Measurements from ENCODE around the gene HOXC10.

Gene HOXC10

DNA sequence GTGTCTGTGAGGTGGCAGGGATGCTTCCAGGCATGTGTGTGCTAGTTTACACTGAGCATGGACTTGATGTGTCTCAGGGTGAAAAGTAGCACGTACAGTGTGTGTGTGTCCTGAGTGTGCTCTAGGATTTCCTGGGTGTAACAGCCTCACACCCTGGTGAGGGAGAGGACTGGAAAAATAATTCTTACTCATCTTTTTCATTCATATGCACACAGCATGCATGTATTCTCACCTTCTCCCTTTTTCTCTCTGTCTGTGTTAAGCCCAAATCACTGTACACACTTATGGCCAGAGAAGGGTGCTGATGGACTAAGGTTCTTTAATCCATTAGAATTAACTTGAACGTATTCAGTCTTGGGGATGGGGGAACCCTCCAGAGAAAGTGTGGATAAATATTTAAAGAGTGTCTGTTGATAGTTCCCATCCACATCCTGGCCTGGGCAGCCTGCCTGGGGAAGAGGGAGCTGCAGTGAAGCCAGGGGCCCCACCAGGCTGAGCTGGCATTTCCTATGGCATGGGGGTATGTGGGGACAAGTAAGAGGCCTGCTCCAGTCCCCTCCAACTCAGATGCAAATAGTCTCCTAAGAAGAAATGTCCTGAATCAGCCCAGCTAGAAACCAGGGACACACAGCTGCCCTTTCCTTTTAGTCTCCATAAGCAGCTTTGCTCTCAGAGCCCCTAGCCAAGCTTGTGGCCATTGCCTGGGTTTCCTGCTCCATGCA is 22.8 kb downstream of the HOXC10 start:
- Histone ChIP-seq H3K4me3 (ENCODE audit: low read length, poor library complexity, severe bottlenecking) (no peak overlapping the region), H3K36me3 (ENCODE audit: insufficient read depth, low read length) (no peaks in the 10 kb centered on the region), H3K4me2 (ENCODE audit: low read depth, low read length, poor library complexity, severe bottlenecking) (no peak overlapping the region), H3F3A (ENCODE audit: low read depth) (no peaks in the 10 kb centered on the region), H3K9me3 (ENCODE audit: insufficient read depth, low read depth, low read length) (no peaks in the 10 kb centered on the region), H3K9me2 (replicated peaks; ENCODE audit: low read depth, low read length) (no peaks in the 10 kb centered on the region), H4K20me1 (ENCODE audit: insufficient read depth, low read length, poor library complexity, severe bottlenecking) (no peaks in the 10 kb centered on the region), H3K27me3 (ENCODE audit: insufficient read depth, low read length, poor library complexity, severe bottlenecking) (no peaks in the 10 kb centered on the region), H3K4me1 (ENCODE audit: insufficient read depth, low read length, poor library complexity, severe bottlenecking) (peaks cover 25% of the 10 kb centered on the region), H3K79me2 (ENCODE audit: insufficient read depth, low read length) (no peaks in the 10 kb centered on the region), H2AFZ (ENCODE audit: low read length) (no peak overlapping the region), H3K9ac (ENCODE audit: low read depth, low read length, poor library complexity, severe bottlenecking) (no peak overlapping the region)
- TF ChIP-seq, protein P1, sequence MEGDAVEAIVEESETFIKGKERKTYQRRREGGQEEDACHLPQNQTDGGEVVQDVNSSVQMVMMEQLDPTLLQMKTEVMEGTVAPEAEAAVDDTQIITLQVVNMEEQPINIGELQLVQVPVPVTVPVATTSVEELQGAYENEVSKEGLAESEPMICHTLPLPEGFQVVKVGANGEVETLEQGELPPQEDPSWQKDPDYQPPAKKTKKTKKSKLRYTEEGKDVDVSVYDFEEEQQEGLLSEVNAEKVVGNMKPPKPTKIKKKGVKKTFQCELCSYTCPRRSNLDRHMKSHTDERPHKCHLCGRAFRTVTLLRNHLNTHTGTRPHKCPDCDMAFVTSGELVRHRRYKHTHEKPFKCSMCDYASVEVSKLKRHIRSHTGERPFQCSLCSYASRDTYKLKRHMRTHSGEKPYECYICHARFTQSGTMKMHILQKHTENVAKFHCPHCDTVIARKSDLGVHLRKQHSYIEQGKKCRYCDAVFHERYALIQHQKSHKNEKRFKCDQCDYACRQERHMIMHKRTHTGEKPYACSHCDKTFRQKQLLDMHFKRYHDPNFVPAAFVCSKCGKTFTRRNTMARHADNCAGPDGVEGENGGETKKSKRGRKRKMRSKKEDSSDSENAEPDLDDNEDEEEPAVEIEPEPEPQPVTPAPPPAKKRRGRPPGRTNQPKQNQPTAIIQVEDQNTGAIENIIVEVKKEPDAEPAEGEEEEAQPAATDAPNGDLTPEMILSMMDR (conservative IDR thresholded peaks at IDR 0.05; ENCODE audit: low read length) = no peak
- no peak for TF ChIP-seq EZH2phosphoT487 (IDR thresholded peaks at IDR 0.05; ENCODE audit: borderline replicate concordance)

DNA sequence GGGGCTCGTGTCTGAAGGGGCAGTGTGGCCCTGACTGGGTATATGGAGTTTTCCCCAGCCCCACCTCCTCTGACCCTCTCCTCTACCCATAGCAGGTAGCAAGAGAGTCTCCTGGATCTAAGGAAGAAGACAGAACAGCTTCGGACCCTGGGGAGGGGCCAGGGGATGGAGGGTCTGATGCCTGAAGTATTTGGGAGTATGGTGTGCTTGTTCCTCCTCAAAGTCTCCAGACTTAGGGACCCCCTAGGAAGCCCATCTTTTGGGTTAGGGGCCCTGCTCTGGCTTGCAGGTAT is 23.3 kb downstream of the HOXC10 start:
- Histone ChIP-seq H3K27me3 (ENCODE audit: insufficient read depth, low read length, poor library complexity, severe bottlenecking) (no peaks in the 10 kb centered on the region), H3K9me3 (ENCODE audit: insufficient read depth, low read depth, low read length) (no peaks in the 10 kb centered on the region), H3F3A (ENCODE audit: low read depth) (no peaks in the 10 kb centered on the region), H3K4me2 (ENCODE audit: low read depth, low read length, poor library complexity, severe bottlenecking) (no peak overlapping the region), H3K9me2 (replicated peaks; ENCODE audit: low read depth, low read length) (no peaks in the 10 kb centered on the region), H2AFZ (ENCODE audit: low read length) (no peak overlapping the region), H3K36me3 (ENCODE audit: insufficient read depth, low read length) (no peaks in the 10 kb centered on the region), H3K9ac (ENCODE audit: low read depth, low read length, poor library complexity, severe bottlenecking) (no peak overlapping the region), H4K20me1 (ENCODE audit: insufficient read depth, low read length, poor library complexity, severe bottlenecking) (no peaks in the 10 kb centered on the region), H3K4me1 (ENCODE audit: insufficient read depth, low read length, poor library complexity, severe bottlenecking) (peaks cover 30% of the 10 kb centered on the region), H3K79me2 (ENCODE audit: insufficient read depth, low read length) (no peaks in the 10 kb centered on the region), H3K4me3 (ENCODE audit: low read length, poor library complexity, severe bottlenecking) (no peak overlapping the region)
- TF ChIP-seq, protein P1 (conservative IDR thresholded peaks at IDR 0.05; ENCODE audit: low read length) = no peak
- no peak for TF ChIP-seq EZH2phosphoT487 (IDR thresholded peaks at IDR 0.05; ENCODE audit: borderline replicate concordance)

DNA sequence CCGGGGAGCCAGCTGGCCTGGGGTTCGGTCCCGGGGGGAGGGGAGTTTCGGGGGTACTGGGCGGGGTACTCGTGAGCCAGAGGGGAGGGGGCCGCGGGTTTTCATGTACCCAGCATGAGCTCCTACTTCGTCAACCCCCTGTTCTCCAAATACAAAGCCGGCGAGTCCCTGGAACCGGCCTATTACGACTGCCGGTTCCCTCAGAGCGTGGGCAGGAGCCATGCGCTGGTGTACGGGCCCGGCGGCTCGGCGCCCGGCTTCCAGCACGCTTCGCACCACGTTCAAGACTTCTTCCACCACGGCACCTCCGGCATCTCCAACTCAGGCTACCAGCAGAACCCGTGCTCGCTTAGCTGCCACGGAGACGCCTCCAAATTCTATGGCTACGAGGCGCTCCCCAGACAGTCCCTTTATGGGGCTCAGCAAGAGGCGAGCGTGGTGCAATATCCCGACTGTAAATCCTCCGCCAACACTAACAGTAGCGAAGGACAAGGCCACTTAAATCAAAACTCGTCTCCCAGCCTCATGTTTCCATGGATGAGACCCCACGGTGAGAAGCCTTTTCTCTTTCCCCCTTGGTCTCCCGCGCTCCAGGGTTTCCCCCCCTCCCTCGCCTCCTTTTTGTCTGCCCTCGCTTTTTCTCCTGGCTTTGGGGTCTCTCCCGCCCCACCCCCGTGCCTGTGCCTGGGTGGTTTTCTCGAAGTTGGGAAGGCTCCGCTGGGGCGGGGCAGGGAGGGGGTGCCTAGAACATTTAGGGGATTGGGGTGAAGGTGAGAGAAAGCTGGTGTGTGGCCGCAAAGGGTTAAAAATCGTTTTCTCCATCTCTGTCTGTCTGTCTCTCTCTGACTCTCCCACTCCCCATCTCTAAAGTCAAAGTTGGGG is 24.5 kb downstream of the HOXC10 start:
- H3K4me2 ChIP-seq (ENCODE audit: low read depth, low read length, poor library complexity, severe bottlenecking) = no peak overlapping the region
- H3K27me3 ChIP-seq (ENCODE audit: insufficient read depth, low read length, poor library complexity, severe bottlenecking) = no peaks in the 10 kb centered on the region
- H3K4me1 ChIP-seq (ENCODE audit: insufficient read depth, low read length, poor library complexity, severe bottlenecking) = peaks cover 41% of the 10 kb centered on the region
- H3K9me2 ChIP-seq (replicated peaks; ENCODE audit: low read depth, low read length) = no peaks in the 10 kb centered on the region
- H4K20me1 ChIP-seq (ENCODE audit: insufficient read depth, low read length, poor library complexity, severe bottlenecking) = no peaks in the 10 kb centered on the region
- no peaks in the 10 kb centered on the region for H3K36me3 ChIP-seq (ENCODE audit: insufficient read depth, low read length)
- H3K79me2 ChIP-seq (ENCODE audit: insufficient read depth, low read length) = no peaks in the 10 kb centered on the region
- no peak overlapping the region for H3K4me3 ChIP-seq (ENCODE audit: low read length, poor library complexity, severe bottlenecking)
- no peaks in the 10 kb centered on the region for H3F3A ChIP-seq (ENCODE audit: low read depth)
- no peak overlapping the region for H2AFZ ChIP-seq (ENCODE audit: low read length)
- TF ChIP-seq, protein P1 (conservative IDR thresholded peaks at IDR 0.05; ENCODE audit: low read length) = no peak
- no peak for TF ChIP-seq EZH2phosphoT487 (IDR thresholded peaks at IDR 0.05; ENCODE audit: borderline replicate concordance)
- no peak overlapping the region for H3K9ac ChIP-seq (ENCODE audit: low read depth, low read length, poor library complexity, severe bottlenecking)
- H3K9me3 ChIP-seq (ENCODE audit: insufficient read depth, low read depth, low read length) = no peaks in the 10 kb centered on the region

Data from Loucy (cell line).